Fibroblast of lung (primary cell): ENCODE results near the gene KCNJ5.

Experiments used
- CTCF ChIP-seq, 2 donors: IDR thresholded peaks in 1 of 2; conservative IDR thresholded peaks in 1 of 2; 1 replicate in 1 of 2; 2 replicates in 1 of 2; pipeline ENCODE4 v1.5.1; 2011 to 2012; ENCODE audit warnings: low read length in 2 of 2, control low read depth in 1 of 2, inconsistent platforms in 1 of 2, low read depth in 1 of 2, mild to moderate bottlenecking in 1 of 2
- EZH2 ChIP-seq: IDR thresholded peaks from 2 replicates; pipeline ENCODE4 v1.5.1; 2012; ENCODE audit warnings: low read length, control low read depth, mild to moderate bottlenecking; ENCODE audit errors: missing control alignments

GRCh38 chr11:128924104-128924503 is 32.9 kb downstream of the KCNJ5 start:
- TF ChIP-seq CTCF (conservative IDR thresholded peaks at IDR 0.05 in 1 of 2, IDR thresholded peaks at IDR 0.05 in 1 of 2; ENCODE audit: low read depth in 1 of 2, low read length in 2 of 2) (no peak), EZH2 (no peak)
